Hepatocyte (in vitro differentiated cells): Measurements from ENCODE around the gene SMARCD3. TPM values are rescaled to one million over a fixed set of nuclear protein-coding genes. Genes with fewer than 3 reads are reported as not detected.

Source experiments
- DNase-seq: peaks from one replicate; pipeline ENCODE4 v3.0.0-alpha.2; 2016; ENCODE audit warnings: low spot score
- H2AFZ ChIP-seq: fragments of 200-600 bp; sonication (generic); 2 replicates; pipeline ENCODE4 v1.6.0; 2016; ENCODE audit warnings: antibody characterized with exemption, mild to moderate bottlenecking
- H3K27ac ChIP-seq: fragments of 200-600 bp; sonication (generic); 2 replicates; pipeline ENCODE4 v1.5.1; 2016; ENCODE audit warnings: mild to moderate bottlenecking
- H3K27me3 ChIP-seq: fragments of 200-600 bp; sonication (generic); 2 replicates; pipeline ENCODE4 v1.6.1; 2016
- H3K36me3 ChIP-seq: fragments of 200-600 bp; sonication (generic); replicated peaks from 2 replicates; pipeline ENCODE4 v1.5.1; 2016; ENCODE audit warnings: low read depth; ENCODE audit not compliant: insufficient read depth
- H3K4me1 ChIP-seq: fragments of 200-600 bp; sonication (generic); 2 replicates; pipeline ENCODE4 v1.5.1; 2016; ENCODE audit warnings: mild to moderate bottlenecking, moderate library complexity; ENCODE audit not compliant: insufficient read depth
- H3K4me2 ChIP-seq: fragments of 200-600 bp; sonication (generic); 2 replicates; pipeline ENCODE4 v1.6.0; 2016
- H3K4me3 ChIP-seq: fragments of 200-600 bp; sonication (generic); 2 replicates; pipeline ENCODE4 v1.5.1; 2016; ENCODE audit warnings: mild to moderate bottlenecking
- H3K79me2 ChIP-seq: fragments of 200-600 bp; sonication (generic); 2 replicates; pipeline ENCODE4 v1.6.0; 2017; ENCODE audit warnings: mild to moderate bottlenecking
- H3K9me2 ChIP-seq: fragments of 200-600 bp; sonication (generic); replicated peaks from 2 replicates; pipeline ENCODE4 v1.6.0; 2017; ENCODE audit warnings: mild to moderate bottlenecking; ENCODE audit not compliant: insufficient read depth
- H3K9me3 ChIP-seq: fragments of 200-600 bp; sonication (generic); 2 replicates; pipeline ENCODE4 v1.5.1; 2016; ENCODE audit warnings: low read depth, mild to moderate bottlenecking
- H4K20me1 ChIP-seq: fragments of 200-600 bp; sonication (generic); 2 replicates; pipeline ENCODE4 v1.6.0; 2016; ENCODE audit warnings: mild to moderate bottlenecking; ENCODE audit not compliant: insufficient read depth, poor library complexity, severe bottlenecking
- EZH2 ChIP-seq: fragments of 200-600 bp; sonication (generic); IDR thresholded peaks from 2 replicates; pipeline ENCODE4 v1.6.1; 2016; ENCODE audit warnings: antibody characterized with exemption, mild to moderate bottlenecking, borderline replicate concordance
- EZH2phosphoT487 ChIP-seq: fragments of 200-600 bp; sonication (generic); IDR thresholded peaks from one replicate; pipeline ENCODE4 v1.6.1; 2018; ENCODE audit warnings: antibody characterized with exemption, mild to moderate bottlenecking, low read depth, moderate library complexity; ENCODE audit not compliant: unreplicated experiment, severe bottlenecking
- WGBS: methylation state at CpG from one replicate; pipeline ENCODE4 v1.1.6; 2016; ENCODE audit warnings: low lambda C conversion rate; ENCODE audit errors: missing lambda C conversion rate; 5-methylcytosine and 5-hydroxymethylcytosine counted together
- polyA plus RNA-seq: library from polyadenylated mRNA; unstranded; fragments of >200 nt; fragmentation: Nextera tagmentation; extraction: Ambion mirVana; gene quantifications from 2 replicates; pipeline ENCODE4 v1.2.1, GENCODE V29; 2016
- total RNA-seq: library from RNA; depleted of rRNA; stranded (reverse); fragments of >200 nt; gene quantifications from 2 replicates; pipeline ENCODE4 v1.2.3, GENCODE V29; 2014
- TF ChIP-seq, protein P1 (sequence below): fragments of 200-600 bp; sonication (generic); IDR thresholded peaks from 2 replicates; pipeline ENCODE4 v1.5.1; 2016; ENCODE audit warnings: antibody characterized with exemption, mild to moderate bottlenecking; ENCODE audit not compliant: poor library complexity

SMARCD3 gene
- 38.0 and 42.4 TPM in 2 replicates for total RNA-seq
- 73.1 and 111 TPM in 2 replicates for polyA plus RNA-seq

- H4K20me1 ChIP-seq = peaks cover 15% of the 10 kb centered on the region
- peak within 1 kb of the TSS; percentile 93 for H3K4me2 ChIP-seq
- H3K9me3 ChIP-seq = no peaks in the 10 kb centered on the region
- peak within 1 kb of the TSS; percentile 70 for H2AFZ ChIP-seq
- H3K36me3 ChIP-seq = no peaks in the 10 kb centered on the region
- peak within 1 kb of the TSS; percentile 99 for H3K27ac ChIP-seq
- under 1% methylated on average over 37 of the region's 71 CpGs for WGBS
- TF ChIP-seq, protein P1, sequence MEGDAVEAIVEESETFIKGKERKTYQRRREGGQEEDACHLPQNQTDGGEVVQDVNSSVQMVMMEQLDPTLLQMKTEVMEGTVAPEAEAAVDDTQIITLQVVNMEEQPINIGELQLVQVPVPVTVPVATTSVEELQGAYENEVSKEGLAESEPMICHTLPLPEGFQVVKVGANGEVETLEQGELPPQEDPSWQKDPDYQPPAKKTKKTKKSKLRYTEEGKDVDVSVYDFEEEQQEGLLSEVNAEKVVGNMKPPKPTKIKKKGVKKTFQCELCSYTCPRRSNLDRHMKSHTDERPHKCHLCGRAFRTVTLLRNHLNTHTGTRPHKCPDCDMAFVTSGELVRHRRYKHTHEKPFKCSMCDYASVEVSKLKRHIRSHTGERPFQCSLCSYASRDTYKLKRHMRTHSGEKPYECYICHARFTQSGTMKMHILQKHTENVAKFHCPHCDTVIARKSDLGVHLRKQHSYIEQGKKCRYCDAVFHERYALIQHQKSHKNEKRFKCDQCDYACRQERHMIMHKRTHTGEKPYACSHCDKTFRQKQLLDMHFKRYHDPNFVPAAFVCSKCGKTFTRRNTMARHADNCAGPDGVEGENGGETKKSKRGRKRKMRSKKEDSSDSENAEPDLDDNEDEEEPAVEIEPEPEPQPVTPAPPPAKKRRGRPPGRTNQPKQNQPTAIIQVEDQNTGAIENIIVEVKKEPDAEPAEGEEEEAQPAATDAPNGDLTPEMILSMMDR = no peak
- TF ChIP-seq EZH2phosphoT487 (no peak), EZH2 (no peak)
- H3K79me2 ChIP-seq = peaks cover 44% of the 10 kb centered on the region
- H3K4me1 ChIP-seq = peaks cover 66% of the 10 kb centered on the region
- no peaks in the 10 kb centered on the region for H3K27me3 ChIP-seq
- peak; percentile 88 for DNase-seq
- peak within 1 kb of the TSS; percentile 87 for H3K4me3 ChIP-seq
- no peaks in the 10 kb centered on the region for H3K9me2 ChIP-seq
Observed at GRCh38 chr7:151248346-151249033, at the start of gene SMARCD3. Gene SMARCD3, minus strand, starts transcription at chr7:151248694. Its CDS starts 132 bp downstream, at chr7:151248562.

- Histone ChIP-seq H3K4me2 (no peak overlapping the region), H3K4me1 (no peaks in the 10 kb centered on the region), H3K9me3 (no peaks in the 10 kb centered on the region), H2AFZ (no peak overlapping the region), H3K79me2 (no peaks in the 10 kb centered on the region), H3K4me3 (no peak overlapping the region), H4K20me1 (no peaks in the 10 kb centered on the region), H3K27me3 (peaks cover 11% of the 10 kb centered on the region), H3K36me3 (no peaks in the 10 kb centered on the region), H3K27ac (no peak overlapping the region), H3K9me2 (no peaks in the 10 kb centered on the region)
- WGBS = 56% methylated on average over 3 of the region's 3 CpGs
- no peak for TF ChIP-seq EZH2phosphoT487
- TF ChIP-seq EZH2 = no peak
- TF ChIP-seq, protein P1 = no peak
- no peak for DNase-seq
Observed at GRCh38 chr7:151296202-151296992, 47.9 kb upstream of the SMARCD3 start.

- no peaks in the 10 kb centered on the region for H3K4me1 ChIP-seq
- H3K4me3 ChIP-seq = no peak overlapping the region
- H4K20me1 ChIP-seq = no peaks in the 10 kb centered on the region
- DNase-seq = no peak
- no peaks in the 10 kb centered on the region for H3K79me2 ChIP-seq
- H3K4me2 ChIP-seq = no peak overlapping the region
- H3K27ac ChIP-seq = no peak overlapping the region
- H3K27me3 ChIP-seq = peaks cover 11% of the 10 kb centered on the region
- TF ChIP-seq EZH2phosphoT487 (no peak), EZH2 (no peak)
- TF ChIP-seq, protein P1 = no peak
- no peak overlapping the region for H2AFZ ChIP-seq
- H3K9me2 ChIP-seq = no peaks in the 10 kb centered on the region
- no peaks in the 10 kb centered on the region for H3K36me3 ChIP-seq
- WGBS = 89% methylated on average over 3 of the region's 3 CpGs
- H3K9me3 ChIP-seq = no peaks in the 10 kb centered on the region
Observed at GRCh38 chr7:151292850-151293249, 44.4 kb upstream of the SMARCD3 start.
